SIG-M5 treated with dmso at 0.1 percent for 504 hours (cell line): ENCODE data around the gene CHRNA4.
"Not testable (repeated sequence)": the region's sequence is repeated elsewhere in the genome, so short reads cannot be mapped to it uniquely, and the experiment has no call there.

Experiments
- DNase-seq: peaks from one replicate; lab custom pipeline; 2025; ENCODE audit not compliant: unreplicated experiment; lab: John Stamatoyannopoulos, UW

Gene CHRNA4

GRCh38 chr20:63335711-63336110 lies 25.4 kb downstream of the CHRNA4 start:
- DNase-seq, result no peak

GRCh38 chr20:63335060-63335459 lies 26.1 kb downstream of the CHRNA4 start:
- not testable (repeated sequence) for DNase-seq

GRCh38 chr20:63334356-63334755 lies 26.8 kb downstream of the CHRNA4 start:
- DNase-seq, result no peak

- DNase-seq, result no peak
Observed at GRCh38 chr20:63333241-63333836, 27.8 kb downstream of the CHRNA4 start.

GRCh38 chr20:63332488-63333240 lies 28.5 kb downstream of the CHRNA4 start:
- DNase-seq, result no peak

- DNase-seq, result no peak
Observed at GRCh38 chr20:63331741-63332400, 29.3 kb downstream of the CHRNA4 start.

- no peak for DNase-seq
Observed at GRCh38 chr20:63330940-63331339, 30.2 kb downstream of the CHRNA4 start.

- DNase-seq, result no peak
Observed at GRCh38 chr20:63330084-63330760, 30.9 kb downstream of the CHRNA4 start.

- no peak for DNase-seq
Observed at GRCh38 chr20:63329331-63330083, 31.6 kb downstream of the CHRNA4 start.

- DNase-seq, result no peak
Observed at GRCh38 chr20:63328718-63329275, 32.4 kb downstream of the CHRNA4 start.

GRCh38 chr20:63328026-63328700 lies 33.0 kb downstream of the CHRNA4 start:
- DNase-seq, result no peak

GRCh38 chr20:63327231-63327745 lies 33.9 kb downstream of the CHRNA4 start:
- DNase-seq, result no peak

GRCh38 chr20:63326314-63327230 lies 34.6 kb downstream of the CHRNA4 start:
- DNase-seq, result no peak

GRCh38 chr20:63325554-63326313 lies 35.4 kb downstream of the CHRNA4 start:
- no peak for DNase-seq

GRCh38 chr20:63325021-63325471 lies 36.1 kb downstream of the CHRNA4 start:
- DNase-seq, result no peak

- DNase-seq, result no peak
Observed at GRCh38 chr20:63323357-63323981, 37.7 kb downstream of the CHRNA4 start.

GRCh38 chr20:63322933-63323273 lies 38.2 kb downstream of the CHRNA4 start:
- DNase-seq, result no peak
